ENCODE measurements around the gene TGFBRAP1. TPM values are rescaled to one million over a fixed set of nuclear protein-coding genes. Genes with fewer than 3 reads are reported as not detected.

Gene TGFBRAP1
- total RNA-seq, 4 donors from 2014 or later: 20.9 to 30.8 (median 23.2) TPM

GRCh38 chr2:105271393-105272045 lies 58.0 kb downstream of the TGFBRAP1 start:
- peaks cover 3 to 99% (median 37%) of the 10 kb centered on the region in 3 donors for H3K36me3 ChIP-seq
- no peaks in the 10 kb centered on the region for H3K4me1 ChIP-seq
- no peak overlapping the region for H3K4me3 ChIP-seq
- H3K9me3 ChIP-seq: no peaks in the 10 kb centered on the region
- H3K27me3 ChIP-seq: no peaks in the 10 kb centered on the region
- no peak for DNase-seq (ENCODE audit: low spot score in 2 of 2)
- TF ChIP-seq CTCF (IDR thresholded peaks at IDR 0.05) (no peak), POLR2A (IDR thresholded peaks at IDR 0.05) (no peak), EP300 (IDR thresholded peaks at IDR 0.05) (no peak)
- H3K27ac ChIP-seq: no peak overlapping the region
- WGBS, 2 donors: 92% methylated on average over 14 of the region's 14 CpGs

GRCh38 chr2:105269426-105269825 lies 60.1 kb downstream of the TGFBRAP1 start:
- no peak for DNase-seq (ENCODE audit: low spot score in 2 of 2)
- H3K4me3 ChIP-seq: no peak overlapping the region
- H3K9me3 ChIP-seq: no peaks in the 10 kb centered on the region
- H3K4me1 ChIP-seq: no peaks in the 10 kb centered on the region
- no peaks in the 10 kb centered on the region for H3K27me3 ChIP-seq
- TF ChIP-seq EP300 (IDR thresholded peaks at IDR 0.05) (no peak), POLR2A (IDR thresholded peaks at IDR 0.05) (no peak)
- peaks cover 0 to 99% (median 42%) of the 10 kb centered on the region in 3 donors for H3K36me3 ChIP-seq
- H3K27ac ChIP-seq: no peak overlapping the region
- WGBS, 2 donors: 94 to 95% methylated on average over 15 to 18 of the region's 21 CpGs

- 70% methylated on average over 10 of the region's 10 CpGs for WGBS, 2 donors
These were observed 66.9 kb downstream of the TGFBRAP1 start for GRCh38 chr2:105262651-105263091.

GRCh38 chr2:105261061-105261460 lies 68.5 kb downstream of the TGFBRAP1 start:
- Histone ChIP-seq H3K4me1 (no peaks in the 10 kb centered on the region), H3K27me3 (no peaks in the 10 kb centered on the region), H3K9me3 (no peaks in the 10 kb centered on the region), H3K4me3 (no peak overlapping the region), H3K27ac (no peak overlapping the region), H3K36me3 (peaks cover 0 to 40% (median under 1%) of the 10 kb centered on the region in 3 donors)
- 66 to 74% methylated on average over 5 of the region's 5 CpGs for WGBS, 2 donors
- no peak for DNase-seq (ENCODE audit: low spot score in 2 of 2)
- TF ChIP-seq EP300 (IDR thresholded peaks at IDR 0.05) (no peak), POLR2A (IDR thresholded peaks at IDR 0.05) (no peak), CTCF (IDR thresholded peaks at IDR 0.05) (no peak)

More at GRCh38 chr2:105262651-105263091, 66.9 kb downstream of the TGFBRAP1 start:
- Histone ChIP-seq H3K4me1 (no peaks in the 10 kb centered on the region), H3K27me3 (no peaks in the 10 kb centered on the region), H3K36me3 (peaks cover 0 to 56% (median 17%) of the 10 kb centered on the region in 3 donors), H3K27ac (no peak overlapping the region), H3K4me3 (no peak overlapping the region), H3K9me3 (no peaks in the 10 kb centered on the region)
- TF ChIP-seq EP300 (IDR thresholded peaks at IDR 0.05) (no peak), POLR2A (IDR thresholded peaks at IDR 0.05) (no peak), CTCF (IDR thresholded peaks at IDR 0.05) (no peak)
- no peak for DNase-seq (ENCODE audit: low spot score in 2 of 2)

- H3K4me3 ChIP-seq: no peak overlapping the region
- no peaks in the 10 kb centered on the region for H3K4me1 ChIP-seq
- no peaks in the 10 kb centered on the region for H3K9me3 ChIP-seq
- no peak overlapping the region for H3K27ac ChIP-seq
- TF ChIP-seq CTCF (IDR thresholded peaks at IDR 0.05) (no peak), POLR2A (IDR thresholded peaks at IDR 0.05) (no peak), EP300 (IDR thresholded peaks at IDR 0.05) (no peak)
- DNase-seq (ENCODE audit: low spot score in 2 of 2): no peak
- WGBS, 2 donors: 81 to 85% methylated on average over 10 of the region's 10 CpGs
- H3K36me3 ChIP-seq: peaks cover 0 to 18% (median 0%) of the 10 kb centered on the region in 3 donors
- H3K27me3 ChIP-seq: no peaks in the 10 kb centered on the region
These were observed 70.6 kb downstream of the TGFBRAP1 start for GRCh38 chr2:105258835-105259350.

Measured in tibial nerve (tissue), 4 donors.